A172 (cell line): ENCODE data around the gene TRIM71. TPM values are rescaled to one million over a fixed set of nuclear protein-coding genes. Genes with fewer than 3 reads are reported as not detected.
"Not testable (repeated sequence)": the region's sequence is repeated elsewhere in the genome, so short reads cannot be mapped to it uniquely, and the experiment has no call there.

ENCODE experiments used
- DNase-seq: peaks from one replicate; pipeline ENCODE4 v3.0.0-alpha.2; 2015; ENCODE audit warnings: low spot score
- total RNA-seq: library from RNA; depleted of rRNA; stranded (reverse); fragments of >200 nt; shearing (Covaris generic); gene quantifications from 2 replicates; pipeline ENCODE4 v1.2.3, GENCODE V29; 2014

Gene TRIM71
- total RNA-seq, 1 experiment from 2014 or later = 0.05 TPM

DNA sequence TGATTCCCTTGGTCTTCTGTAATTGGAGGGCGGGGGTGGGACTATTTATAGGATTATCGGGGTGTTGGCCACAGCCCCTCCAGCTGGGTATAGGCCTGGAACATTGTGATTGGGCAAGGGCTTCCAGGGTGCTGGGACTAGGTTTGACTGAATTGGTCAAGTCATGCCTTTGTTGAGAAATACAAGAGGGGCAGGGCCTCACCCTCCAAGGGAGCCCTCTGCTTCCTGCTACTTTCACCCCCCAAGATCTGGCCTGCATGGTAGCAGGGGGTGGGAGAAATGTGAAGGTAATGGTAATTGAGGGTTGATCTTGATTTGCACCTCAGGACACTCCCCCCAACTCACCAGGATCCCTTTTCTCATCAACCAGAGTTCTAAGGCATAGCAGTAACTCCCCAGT is 25.2 kb downstream of the TRIM71 start:
- DNase-seq = no peak

DNA sequence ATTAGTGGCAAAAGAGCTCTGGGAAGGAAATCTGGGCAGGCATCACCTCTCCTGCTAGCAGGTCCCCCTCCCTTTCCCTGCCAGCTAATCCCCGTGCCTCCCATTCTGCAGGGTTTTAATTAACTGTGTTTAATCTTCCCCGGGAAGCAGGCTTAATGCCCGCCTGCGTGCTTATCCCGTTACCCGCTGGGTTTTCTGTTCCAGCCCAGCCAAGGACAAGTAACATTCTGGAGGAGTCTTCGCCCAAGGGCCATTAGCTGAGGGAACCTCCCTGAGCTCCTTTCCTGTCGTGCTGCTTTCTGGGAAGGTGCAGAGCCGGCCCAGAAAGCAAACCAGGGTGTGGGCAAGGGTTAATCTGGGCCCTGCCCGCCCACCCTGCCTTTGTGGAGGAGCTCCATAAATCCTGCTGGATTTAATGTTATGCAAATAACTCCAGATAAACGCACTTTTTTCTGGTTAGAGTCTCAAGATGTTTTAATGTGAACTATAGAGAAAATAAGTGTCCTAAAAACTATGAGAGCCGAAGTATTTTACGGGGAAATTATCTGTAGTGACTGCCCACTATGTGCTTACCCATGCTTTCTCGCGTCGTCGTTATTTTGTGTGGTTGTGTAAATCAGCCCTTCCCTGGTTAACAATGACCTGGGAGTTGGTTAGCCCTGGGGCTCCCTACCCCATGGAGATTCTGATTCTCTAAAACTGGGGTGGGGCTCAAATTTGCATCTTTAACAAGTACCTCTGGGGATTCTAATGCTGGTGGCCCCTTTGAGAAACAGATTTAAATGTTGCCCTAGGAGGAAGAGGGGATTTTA is 25.9 kb downstream of the TRIM71 start:
- no peak for DNase-seq

GRCh38 chr3:32844322-32844654 is 26.5 kb downstream of the TRIM71 start:
- DNase-seq = no peak

DNA sequence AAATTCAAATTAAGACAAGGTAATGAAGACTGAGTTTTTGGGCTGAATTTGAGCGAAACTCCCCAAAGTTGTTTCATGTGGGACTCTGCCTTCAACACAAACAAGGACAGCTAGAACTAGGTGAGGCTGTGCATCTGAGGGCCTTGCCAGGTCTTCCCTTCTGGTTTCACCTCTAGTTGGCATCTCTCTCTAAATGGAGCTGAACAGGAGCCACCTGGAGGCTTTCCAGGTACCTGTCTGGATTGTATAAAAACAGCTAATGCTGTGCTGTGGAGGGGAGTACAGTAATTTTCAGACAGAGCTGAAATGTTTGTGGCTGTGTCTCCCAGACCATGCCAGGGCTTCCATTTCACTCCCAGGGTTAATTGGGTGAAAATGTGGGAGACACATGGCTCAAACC is 27.1 kb downstream of the TRIM71 start:
- no peak for DNase-seq

DNA sequence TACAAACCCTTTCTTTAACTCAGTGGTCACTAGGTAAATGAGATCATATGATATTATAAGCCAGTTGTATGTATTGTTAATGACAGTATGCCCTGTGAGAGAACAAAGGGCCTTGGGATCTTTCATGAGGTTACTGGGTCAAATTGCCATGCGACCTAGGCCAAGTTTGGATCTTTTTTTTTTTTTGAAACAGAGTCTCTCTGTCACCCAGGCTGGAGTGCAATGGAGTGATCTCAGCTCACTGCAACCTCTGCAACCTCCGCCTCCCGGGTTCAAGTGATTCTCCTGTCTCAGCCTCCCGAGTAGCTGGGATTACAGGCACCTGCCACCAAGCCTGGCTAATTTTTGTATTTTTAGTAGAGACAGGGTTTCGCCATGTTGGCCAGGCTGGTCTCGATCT is 27.7 kb downstream of the TRIM71 start:
- DNase-seq = not testable (repeated sequence)

- not testable (repeated sequence) for DNase-seq
These were observed 29.2 kb downstream of the TRIM71 start for GRCh38 chr3:32847045-32847444.

- DNase-seq = no peak
These were observed 29.7 kb downstream of the TRIM71 start for GRCh38 chr3:32847528-32847927.

DNA sequence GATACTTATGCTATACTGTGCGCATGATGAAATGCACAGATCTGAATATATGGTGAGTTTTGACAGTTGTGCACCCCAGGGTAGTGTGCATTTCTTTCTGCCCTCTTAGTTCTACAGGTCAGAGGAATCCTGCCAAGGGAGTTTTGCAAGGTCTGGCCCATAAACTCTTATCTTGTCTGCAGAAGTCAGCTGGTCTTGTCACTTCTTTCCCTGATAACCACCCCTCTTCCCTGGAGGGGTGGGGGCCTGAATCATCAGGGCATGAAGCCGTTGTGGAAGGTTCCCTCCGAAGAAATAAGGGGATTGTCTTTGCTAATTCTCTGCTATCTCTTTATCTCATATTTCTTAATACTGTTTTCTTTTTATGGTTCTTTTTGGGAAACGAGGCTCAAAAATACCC is 30.4 kb downstream of the TRIM71 start:
- peak; percentile 16 for DNase-seq

GRCh38 chr3:32849046-32849445 is 31.2 kb downstream of the TRIM71 start:
- no peak for DNase-seq

DNA sequence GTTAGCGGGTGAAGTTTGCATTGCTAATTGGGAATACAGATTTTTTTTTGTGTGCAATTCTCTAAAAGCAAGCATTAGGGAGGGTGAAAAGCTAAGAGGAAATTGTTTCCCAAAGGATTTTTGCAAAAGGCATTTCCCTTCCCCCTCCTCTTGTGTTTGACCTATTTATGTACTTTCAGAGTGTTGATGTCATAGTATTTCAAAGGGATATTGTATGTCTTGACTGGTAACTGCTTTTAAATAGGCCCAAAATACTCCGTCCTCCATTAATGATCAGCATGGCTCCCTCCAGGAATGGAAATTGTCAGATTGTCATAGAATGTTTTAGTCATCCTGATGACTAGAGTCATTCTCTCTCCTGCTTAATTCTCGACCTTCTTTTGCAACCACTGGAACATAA is 32.4 kb downstream of the TRIM71 start:
- no peak for DNase-seq

GRCh38 chr3:32850636-32851035 is 32.8 kb downstream of the TRIM71 start:
- no peak for DNase-seq

DNA sequence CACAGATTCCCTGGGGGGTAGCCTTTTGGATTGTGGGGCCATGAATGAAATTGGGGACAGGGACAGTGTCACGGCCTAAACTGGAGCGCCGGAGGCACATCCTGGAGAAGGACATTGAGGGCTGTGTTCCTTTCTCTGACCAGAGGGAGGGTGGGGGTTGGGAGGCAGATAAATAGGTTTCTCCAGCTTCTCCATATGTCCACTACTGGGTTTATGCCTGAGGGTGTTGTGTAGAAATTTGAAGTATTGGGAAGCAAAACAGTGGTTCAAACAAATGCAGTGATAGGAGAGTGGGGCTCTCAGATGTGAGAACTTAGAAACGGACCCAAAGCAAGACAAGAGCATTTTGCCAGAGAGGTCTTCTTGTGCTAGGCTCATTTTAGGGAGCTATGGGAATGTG is 34.3 kb downstream of the TRIM71 start:
- no peak for DNase-seq

GRCh38 chr3:32855350-32855953 is 37.7 kb downstream of the TRIM71 start:
- no peak for DNase-seq

- no peak for DNase-seq
These were observed 38.6 kb downstream of the TRIM71 start for GRCh38 chr3:32856355-32856889.

DNA sequence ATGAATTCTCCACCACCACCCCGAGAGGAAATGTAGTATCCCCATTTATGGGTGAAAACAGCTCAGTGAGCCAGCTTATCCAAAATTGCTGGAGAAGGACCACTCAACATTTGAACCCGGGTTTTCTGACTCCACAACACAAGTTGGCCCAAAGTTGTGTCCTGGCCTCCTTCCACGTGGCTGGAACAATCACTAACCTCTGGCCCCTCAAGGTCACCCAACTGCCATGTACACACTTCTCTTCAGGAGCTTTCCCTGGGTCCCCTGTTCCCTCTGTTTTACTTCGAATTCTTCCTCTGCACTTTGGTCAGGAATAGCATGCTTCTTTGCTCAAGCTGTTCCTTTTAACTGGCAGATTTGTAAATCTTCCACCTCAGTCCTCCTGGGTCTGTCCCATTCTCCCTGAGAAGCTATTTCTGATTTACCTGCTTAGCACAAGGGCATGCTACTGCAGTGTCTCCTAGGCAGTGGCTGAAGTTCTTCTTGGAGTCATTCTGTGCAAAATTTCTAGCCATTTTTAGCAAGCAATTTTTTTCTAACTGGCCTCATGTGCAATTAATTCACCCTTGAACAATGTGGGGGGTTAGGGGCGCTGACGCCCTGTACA is 39.2 kb downstream of the TRIM71 start:
- no peak for DNase-seq

- no peak for DNase-seq
These were observed 40.1 kb downstream of the TRIM71 start for GRCh38 chr3:32857921-32858320.

DNA sequence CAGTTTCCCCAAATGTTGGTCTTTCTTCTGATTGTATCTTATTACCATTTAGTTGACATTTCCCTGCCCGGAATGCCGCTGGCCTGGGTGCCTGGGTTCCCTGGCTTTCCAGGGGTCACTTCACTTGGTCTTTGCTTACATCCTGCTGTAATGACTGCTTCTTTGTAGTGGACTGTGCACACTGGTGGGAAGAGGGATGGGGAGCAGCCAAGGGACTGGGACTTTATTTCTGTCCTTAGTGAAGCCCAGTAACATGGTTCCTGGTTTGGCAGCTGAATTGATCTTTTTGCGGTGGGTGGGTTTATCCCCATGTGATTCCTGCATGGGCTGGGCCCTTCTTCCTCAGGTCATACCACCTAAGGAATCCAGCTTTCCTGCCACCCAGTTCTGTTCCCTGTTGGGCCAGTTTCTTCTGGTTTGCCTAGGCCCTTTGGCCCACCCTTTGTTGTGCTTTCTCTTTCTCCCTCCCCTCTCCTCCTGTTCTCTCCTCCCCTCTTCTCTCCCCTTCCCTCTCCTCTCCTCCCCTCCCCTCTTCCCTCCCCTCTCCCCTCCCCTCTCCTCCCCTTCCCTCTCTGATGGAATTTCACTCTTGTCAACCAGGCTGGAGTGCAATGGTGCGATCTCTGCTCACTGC is 41.9 kb downstream of the TRIM71 start:
- no peak for DNase-seq

- no peak for DNase-seq
These were observed 42.7 kb downstream of the TRIM71 start for GRCh38 chr3:32860499-32860898.

DNA sequence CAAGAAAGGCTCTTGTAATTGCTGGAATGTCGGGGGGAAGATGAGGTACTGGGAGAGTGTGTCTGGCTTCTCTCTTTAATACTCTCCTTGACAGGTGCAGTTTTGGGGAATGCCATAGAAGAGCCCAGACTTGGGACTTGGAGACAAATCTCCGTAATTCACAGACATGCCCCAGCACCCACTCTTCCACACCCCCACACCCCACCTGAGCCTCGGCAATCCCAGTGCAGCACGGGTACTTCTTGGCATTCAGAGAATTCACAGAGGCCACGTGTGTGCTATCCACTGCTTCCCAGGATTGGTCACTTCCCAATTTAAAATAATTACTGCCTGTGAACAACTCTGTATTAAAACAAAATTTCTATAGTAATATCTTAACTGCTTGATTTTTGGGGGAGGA is 43.9 kb downstream of the TRIM71 start:
- DNase-seq = no peak

GRCh38 chr3:32862247-32862935 is 44.6 kb downstream of the TRIM71 start:
- DNase-seq = no peak

DNA sequence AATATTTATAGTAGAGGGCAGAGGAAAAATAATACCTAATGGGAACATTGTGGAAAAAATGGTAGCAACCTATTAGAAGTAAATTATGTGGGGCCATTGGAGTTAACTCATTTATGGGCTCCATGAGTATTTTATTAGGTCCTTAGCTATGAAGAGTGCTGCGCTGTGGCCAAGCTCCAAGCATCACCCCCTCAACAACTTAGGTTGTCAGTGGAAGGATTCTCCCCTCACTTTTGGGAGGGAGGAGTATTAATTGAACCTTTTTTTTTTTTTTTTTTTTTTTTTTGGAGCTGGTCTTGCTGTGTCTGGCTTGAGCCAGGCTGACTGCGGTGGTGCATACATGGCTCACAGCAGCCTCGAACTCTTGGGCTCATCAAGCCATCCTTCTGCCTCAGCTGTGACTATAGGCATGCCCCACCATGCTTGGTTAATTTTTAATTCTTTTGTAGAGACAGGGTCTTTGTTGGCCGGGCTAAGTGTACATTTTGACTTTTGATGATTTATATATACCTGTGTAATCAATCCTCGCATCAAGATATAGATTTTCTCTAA is 45.2 kb downstream of the TRIM71 start:
- no peak for DNase-seq

- peak; percentile 28 for DNase-seq
These were observed 47.6 kb downstream of the TRIM71 start for GRCh38 chr3:32865383-32865782.
